OCI-LY1 (cell line): ENCODE measurements around the gene CEP63.

ENCODE experiments used
- H2AFZ ChIP-seq: fragments of 200-600 bp; sonication (generic), shearing (Covaris generic); 2 replicates; pipeline ENCODE4 v1.6.0; 2014; ENCODE audit warnings: antibody characterized with exemption, mild to moderate bottlenecking, low read length
- H3F3A ChIP-seq: fragments of 200-600 bp; sonication (generic), shearing (Covaris generic); 2 replicates; pipeline ENCODE4 v1.6.0; 2014; ENCODE audit warnings: mild to moderate bottlenecking, antibody characterized with exemption, low read length, moderate library complexity; ENCODE audit not compliant: insufficient read depth
- H3K27ac ChIP-seq: fragments of 200-600 bp; sonication (generic); 2 replicates; pipeline ENCODE4 v1.5.1; 2014; ENCODE audit warnings: low read length, mixed run types, mild to moderate bottlenecking, low read depth; ENCODE audit not compliant: poor library complexity, severe bottlenecking
- H3K27me3 ChIP-seq: fragments of 200-600 bp; sonication (generic); 2 replicates; pipeline ENCODE4 v1.6.0; 2014; ENCODE audit warnings: antibody characterized with exemption, mild to moderate bottlenecking, low read length, moderate library complexity; ENCODE audit not compliant: insufficient read depth
- H3K36me3 ChIP-seq: fragments of 200-600 bp; sonication (generic); 2 replicates; pipeline ENCODE4 v1.6.1; 2014; ENCODE audit warnings: mild to moderate bottlenecking, antibody characterized with exemption, low read length, moderate library complexity, mixed read lengths; ENCODE audit not compliant: insufficient read depth
- H3K4me1 ChIP-seq: fragments of 200-600 bp; sonication (generic); 2 replicates; pipeline ENCODE4 v1.5.1; 2014; ENCODE audit warnings: mild to moderate bottlenecking, low read length, moderate library complexity; ENCODE audit not compliant: insufficient read depth, severe bottlenecking
- H3K4me2 ChIP-seq: fragments of 200-600 bp; sonication (generic), shearing (Covaris generic); 2 replicates; pipeline ENCODE4 v1.6.1; 2014; ENCODE audit warnings: low read length
- H3K4me3 ChIP-seq: fragments of 200-600 bp; sonication (generic); 2 replicates; pipeline ENCODE4 v1.5.1; 2014; ENCODE audit warnings: low read length, low read depth, mild to moderate bottlenecking, mixed read lengths; ENCODE audit not compliant: poor library complexity, severe bottlenecking
- H3K79me2 ChIP-seq: fragments of 200-600 bp; shearing (Covaris generic); 2 replicates; pipeline ENCODE4 v1.6.1; 2016; ENCODE audit warnings: mixed run types, low read length, mixed read lengths; ENCODE audit not compliant: insufficient read depth
- H3K9ac ChIP-seq: fragments of 200-600 bp; sonication (generic), shearing (Covaris generic); 2 replicates; pipeline ENCODE4 v1.6.1; 2014; ENCODE audit warnings: mild to moderate bottlenecking, low read length, mixed read lengths
- H3K9me2 ChIP-seq: fragments of 200-600 bp; sonication (generic), shearing (Covaris generic); 2 replicates; pipeline ENCODE4 v1.6.1; 2014; ENCODE audit warnings: low read depth, mild to moderate bottlenecking, low read length, mixed read lengths
- H3K9me3 ChIP-seq: fragments of 200-600 bp; shearing (Covaris generic); 2 replicates; pipeline ENCODE4 v1.6.1; 2014; ENCODE audit warnings: low read length, mixed read lengths
- H4K20me1 ChIP-seq: fragments of 200-600 bp; sonication (generic), shearing (Covaris generic); 2 replicates; pipeline ENCODE4 v1.6.0; 2016; ENCODE audit warnings: mild to moderate bottlenecking, low read length; ENCODE audit not compliant: insufficient read depth
- CTCF ChIP-seq: fragments of 200-600 bp; sonication (generic), shearing (Covaris generic); IDR thresholded peaks from 2 replicates; pipeline ENCODE4 v1.5.1; 2017; ENCODE audit warnings: mild to moderate bottlenecking, antibody characterized with exemption, low read length, moderate library complexity, mixed read lengths
- EZH2 ChIP-seq: fragments of 200-600 bp; sonication (generic), shearing (Covaris generic); IDR thresholded peaks from 2 replicates; pipeline ENCODE4 v1.8.0; 2017; ENCODE audit warnings: borderline replicate concordance, mixed run types, mild to moderate bottlenecking, antibody characterized with exemption, low read length, moderate library complexity, mixed read lengths

Gene CEP63

GRCh38 chr3:134619301-134619615 lies 133.4 kb downstream of the CEP63 start:
- no peaks in the 10 kb centered on the region for H3F3A ChIP-seq
- peaks cover 3% of the 10 kb centered on the region; the same call in 1 of the 2 replicates for H3K27me3 ChIP-seq
- H4K20me1 ChIP-seq, result no peaks in the 10 kb centered on the region
- no peaks in the 10 kb centered on the region for H3K4me1 ChIP-seq
- H3K4me2 ChIP-seq, result no peak overlapping the region
- no peak for TF ChIP-seq EZH2
- no peak for TF ChIP-seq CTCF
- no peaks in the 10 kb centered on the region for H3K79me2 ChIP-seq
- no peaks in the 10 kb centered on the region for H3K9me2 ChIP-seq
- H3K9ac ChIP-seq, result no peak overlapping the region
- no peak overlapping the region for H3K4me3 ChIP-seq
- H2AFZ ChIP-seq, result no peak overlapping the region
- no peaks in the 10 kb centered on the region for H3K9me3 ChIP-seq
- H3K36me3 ChIP-seq, result no peaks in the 10 kb centered on the region
- no peak overlapping the region for H3K27ac ChIP-seq

GRCh38 chr3:134619884-134620445 lies 134.1 kb downstream of the CEP63 start:
- Histone ChIP-seq H2AFZ (no peak overlapping the region), H3K36me3 (no peaks in the 10 kb centered on the region), H3K4me2 (no peak overlapping the region), H4K20me1 (no peaks in the 10 kb centered on the region), H3K9me3 (no peaks in the 10 kb centered on the region), H3K27ac (no peak overlapping the region), H3K4me1 (no peaks in the 10 kb centered on the region), H3K9me2 (no peaks in the 10 kb centered on the region), H3K27me3 (peaks cover 3% of the 10 kb centered on the region; the same call in 1 of the 2 replicates), H3K9ac (no peak overlapping the region), H3K79me2 (no peaks in the 10 kb centered on the region), H3F3A (no peaks in the 10 kb centered on the region), H3K4me3 (no peak overlapping the region)
- no peak for TF ChIP-seq EZH2
- TF ChIP-seq CTCF, result no peak

- Histone ChIP-seq H3K4me1 (no peaks in the 10 kb centered on the region), H3K27me3 (peaks cover 3% of the 10 kb centered on the region; the same call in 1 of the 2 replicates), H3K4me2 (no peak overlapping the region), H3K79me2 (no peaks in the 10 kb centered on the region), H4K20me1 (no peaks in the 10 kb centered on the region), H2AFZ (no peak overlapping the region), H3K9me2 (no peaks in the 10 kb centered on the region), H3K27ac (no peak overlapping the region), H3K9ac (no peak overlapping the region), H3K9me3 (no peaks in the 10 kb centered on the region), H3K36me3 (no peaks in the 10 kb centered on the region), H3F3A (no peaks in the 10 kb centered on the region), H3K4me3 (no peak overlapping the region)
- TF ChIP-seq CTCF (no peak), EZH2 (no peak)
Measured at GRCh38 chr3:134620476-134621115, 134.7 kb downstream of the CEP63 start.
